ENCODE results near the gene KCTD13.
"Not testable (repeated sequence)": the region's sequence is repeated elsewhere in the genome, so short reads cannot be mapped to it uniquely, and the experiment has no call there.

KCTD13 gene

DNA sequence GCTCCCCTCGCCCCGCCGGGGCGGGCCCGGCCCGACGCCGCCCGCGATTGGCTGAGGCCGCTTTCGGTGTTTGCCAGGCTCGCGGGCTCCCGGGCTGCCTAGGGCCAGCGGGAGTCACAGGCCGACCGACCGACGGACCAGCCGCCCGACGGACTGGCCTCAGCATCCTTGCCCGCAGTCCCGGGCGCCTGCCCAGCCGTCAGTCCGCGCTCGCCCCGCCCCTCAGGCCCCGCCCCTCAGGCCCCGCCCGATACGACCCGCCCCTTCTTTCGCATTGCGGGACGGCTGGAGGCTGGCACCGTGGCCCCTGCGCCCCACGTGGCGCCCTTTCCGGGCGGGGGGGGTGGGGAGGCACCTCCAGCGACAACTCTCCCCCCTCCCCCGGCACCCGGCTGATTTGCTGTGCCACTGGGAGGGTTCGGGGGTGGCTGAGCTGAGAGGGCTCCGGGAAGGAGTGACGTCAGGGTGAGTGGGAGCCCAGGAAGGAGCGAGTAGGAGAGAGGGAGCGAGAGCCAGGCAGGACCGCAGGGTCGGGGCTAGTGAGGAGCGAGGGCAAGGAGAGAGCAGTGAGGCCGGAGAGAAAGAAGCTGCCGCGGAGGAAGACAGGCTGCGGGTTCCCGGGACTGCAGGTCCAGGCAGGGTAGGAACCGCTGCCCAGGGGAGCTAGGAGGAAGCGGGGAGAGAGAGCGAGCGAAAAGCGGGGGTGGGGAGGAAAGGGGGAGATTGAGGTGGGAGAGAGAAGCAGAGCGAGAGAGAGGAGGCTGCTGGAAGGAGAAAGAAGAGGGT, 25.7 kb downstream of the KCTD13 start, which contains the start of gene ASPHD1:
Gene ASPHD1, plus strand, starts transcription at position 387 of the 786 bp plus-strand sequence. CDS start 484 bp downstream, outside the sequence.
- Histone ChIP-seq H3K27me3 (ENCODE audit: control insufficient read depth, insufficient read depth, low read length) (peaks cover 13% of the 10 kb centered on the region), H3K4me1 (ENCODE audit: control insufficient read depth, insufficient read depth, low read length) (peaks cover 19% of the 10 kb centered on the region), H3K4me3 (ENCODE audit: low read length) (peak within 1 kb of the TSS; percentile 71), H3K9me3 (ENCODE audit: control insufficient read depth, low read length) (no peaks in the 10 kb centered on the region), H3K9ac (ENCODE audit: low read length) (peak within 1 kb of the TSS; percentile 74), H3K36me3 (ENCODE audit: control insufficient read depth, insufficient read depth, low read length) (no peaks in the 10 kb centered on the region)

DNA sequence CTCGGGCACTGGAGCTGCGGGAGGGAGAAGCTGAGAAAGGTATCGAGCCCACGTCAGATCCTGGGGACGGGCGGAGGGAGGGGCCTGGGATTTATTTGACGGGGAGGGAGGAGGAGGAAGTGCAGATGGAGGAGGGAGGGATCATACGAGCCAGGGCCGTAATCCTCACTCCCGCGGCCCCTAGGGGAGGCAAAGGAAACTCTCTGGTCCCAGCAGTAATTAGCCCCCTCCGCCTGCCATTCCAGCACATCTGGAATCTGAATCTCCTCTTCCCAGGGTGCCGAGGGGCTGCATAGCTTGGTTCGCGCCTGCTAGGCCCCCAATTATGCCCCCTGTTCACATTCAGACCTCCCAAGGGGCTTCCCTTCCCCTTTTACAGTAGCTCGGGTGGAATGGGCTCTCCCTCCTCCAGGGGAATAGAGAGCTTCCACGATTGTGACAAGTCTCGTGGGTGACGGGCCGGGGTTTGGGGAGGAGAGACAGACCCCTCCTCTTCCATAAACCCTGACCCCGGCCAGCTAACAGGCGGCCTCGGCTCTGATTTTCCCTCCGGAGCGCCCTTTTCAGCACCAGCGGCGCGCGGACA, 26.4 kb downstream of the KCTD13 start, which contains the start of gene SEZ6L2:
Gene SEZ6L2, minus strand, starts transcription at position 35 of the 586 bp plus-strand sequence. CDS start 531 bp downstream, outside the sequence.
- H3K4me3 ChIP-seq (ENCODE audit: low read length): peak within 1 kb of the TSS; percentile 71
- no peaks in the 10 kb centered on the region for H3K9me3 ChIP-seq (ENCODE audit: control insufficient read depth, low read length)
- peaks cover 13% of the 10 kb centered on the region for H3K27me3 ChIP-seq (ENCODE audit: control insufficient read depth, insufficient read depth, low read length)
- no peaks in the 10 kb centered on the region for H3K36me3 ChIP-seq (ENCODE audit: control insufficient read depth, insufficient read depth, low read length)
- peak within 1 kb of the TSS; percentile 74 for H3K9ac ChIP-seq (ENCODE audit: low read length)
- peaks cover 19% of the 10 kb centered on the region for H3K4me1 ChIP-seq (ENCODE audit: control insufficient read depth, insufficient read depth, low read length)

- Histone ChIP-seq H3K36me3 (ENCODE audit: control insufficient read depth, insufficient read depth, low read length) (no peaks in the 10 kb centered on the region), H3K4me1 (ENCODE audit: control insufficient read depth, insufficient read depth, low read length) (peaks cover 19% of the 10 kb centered on the region), H3K9me3 (ENCODE audit: control insufficient read depth, low read length) (no peaks in the 10 kb centered on the region), H3K9ac (ENCODE audit: low read length) (peak overlapping the region; percentile 64), H3K4me3 (ENCODE audit: low read length) (no peak overlapping the region), H3K27me3 (ENCODE audit: control insufficient read depth, insufficient read depth, low read length) (peaks cover 13% of the 10 kb centered on the region)
Measured at GRCh38 chr16:29898804-29899515, 27.1 kb downstream of the KCTD13 start.

DNA sequence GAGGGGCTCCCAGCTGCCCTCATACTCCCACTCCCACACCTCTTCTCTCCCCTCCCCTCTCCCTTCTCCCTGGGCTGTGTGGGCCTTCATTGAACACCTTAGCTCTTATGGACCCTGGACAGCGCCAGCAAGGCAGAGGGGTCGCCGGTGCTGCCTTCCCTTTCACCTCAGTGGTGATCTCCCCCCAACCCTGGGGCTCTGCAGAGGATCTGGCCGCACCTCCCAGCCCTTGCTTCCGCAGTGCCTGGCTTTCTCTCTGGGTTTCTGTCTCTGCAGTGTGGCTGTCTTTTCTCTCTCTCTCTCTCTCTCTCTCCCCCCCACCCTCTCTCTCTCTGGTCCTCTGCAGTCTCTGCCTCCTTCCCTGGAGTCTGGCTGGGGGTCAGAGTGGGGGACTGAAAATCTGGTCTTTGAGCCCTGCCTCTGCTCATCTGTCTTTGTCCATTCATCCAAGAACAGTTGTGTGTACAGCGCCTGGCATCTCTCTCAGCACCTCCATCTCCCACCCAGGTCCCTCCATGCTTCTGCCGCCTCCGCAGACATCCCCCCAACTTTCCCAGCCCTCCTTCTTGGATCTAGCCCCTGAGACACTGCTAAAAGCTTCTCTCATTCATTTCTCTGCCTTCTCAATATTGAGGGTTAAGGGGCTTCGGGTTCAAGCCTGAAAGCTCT, 27.8 kb downstream of the KCTD13 start:
- peaks cover 19% of the 10 kb centered on the region for H3K4me1 ChIP-seq (ENCODE audit: control insufficient read depth, insufficient read depth, low read length)
- no peaks in the 10 kb centered on the region for H3K9me3 ChIP-seq (ENCODE audit: control insufficient read depth, low read length)
- peak overlapping the region; percentile 64 for H3K9ac ChIP-seq (ENCODE audit: low read length)
- no peak overlapping the region for H3K4me3 ChIP-seq (ENCODE audit: low read length)
- H3K27me3 ChIP-seq (ENCODE audit: control insufficient read depth, insufficient read depth, low read length): peaks cover 13% of the 10 kb centered on the region
- H3K36me3 ChIP-seq (ENCODE audit: control insufficient read depth, insufficient read depth, low read length): no peaks in the 10 kb centered on the region

DNA sequence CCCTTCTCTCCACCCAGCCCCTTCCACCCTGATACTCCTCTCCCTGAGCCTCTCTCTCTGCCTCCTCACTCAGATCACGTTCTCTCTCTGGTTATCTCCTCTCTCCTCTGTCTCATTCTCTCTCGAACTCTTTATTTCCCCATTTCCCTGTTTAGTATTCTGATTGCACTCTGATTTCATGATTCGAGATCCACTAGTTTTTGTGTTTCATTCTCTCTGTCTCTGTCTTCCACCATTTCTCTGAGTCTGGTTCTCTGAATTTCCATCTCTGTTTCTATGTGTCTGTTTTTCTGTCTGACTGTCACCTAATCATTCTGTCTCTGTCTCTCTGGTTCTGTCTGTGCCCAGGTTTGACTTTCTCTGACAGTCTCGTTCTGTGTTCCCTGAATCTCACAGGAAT, 28.7 kb downstream of the KCTD13 start:
- peaks cover 19% of the 10 kb centered on the region for H3K4me1 ChIP-seq (ENCODE audit: control insufficient read depth, insufficient read depth, low read length)
- no peak overlapping the region for H3K9ac ChIP-seq (ENCODE audit: low read length)
- H3K27me3 ChIP-seq (ENCODE audit: control insufficient read depth, insufficient read depth, low read length): peaks cover 13% of the 10 kb centered on the region
- no peaks in the 10 kb centered on the region for H3K36me3 ChIP-seq (ENCODE audit: control insufficient read depth, insufficient read depth, low read length)
- no peaks in the 10 kb centered on the region for H3K9me3 ChIP-seq (ENCODE audit: control insufficient read depth, low read length)
- no peak overlapping the region for H3K4me3 ChIP-seq (ENCODE audit: low read length)

DNA sequence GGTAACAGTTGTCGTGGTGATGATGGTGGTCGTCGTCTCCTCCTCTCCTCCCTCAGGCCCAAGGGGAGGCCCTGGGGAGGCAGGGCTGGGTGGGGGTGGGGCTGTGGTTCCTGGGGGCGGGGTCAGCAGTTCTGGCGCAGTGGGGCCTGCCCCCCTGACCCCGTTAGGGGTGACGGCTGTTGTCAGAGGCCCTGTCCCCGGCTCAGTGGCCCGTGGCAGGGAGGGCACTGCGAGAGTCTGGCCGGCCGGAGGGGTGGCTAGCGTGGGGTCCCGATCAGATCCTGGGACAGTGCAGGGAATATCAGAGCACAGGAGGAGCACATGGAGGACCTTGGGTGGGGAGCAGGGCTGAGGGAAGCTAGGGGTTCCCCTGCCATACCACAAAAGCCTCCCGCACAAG, 29.2 kb downstream of the KCTD13 start:
- H3K4me3 ChIP-seq (ENCODE audit: low read length): no peak overlapping the region
- H3K9me3 ChIP-seq (ENCODE audit: control insufficient read depth, low read length): no peaks in the 10 kb centered on the region
- H3K36me3 ChIP-seq (ENCODE audit: control insufficient read depth, insufficient read depth, low read length): no peaks in the 10 kb centered on the region
- H3K27me3 ChIP-seq (ENCODE audit: control insufficient read depth, insufficient read depth, low read length): peaks cover 13% of the 10 kb centered on the region
- no peak overlapping the region for H3K9ac ChIP-seq (ENCODE audit: low read length)
- peaks cover 19% of the 10 kb centered on the region for H3K4me1 ChIP-seq (ENCODE audit: control insufficient read depth, insufficient read depth, low read length)

- Histone ChIP-seq H3K9ac (ENCODE audit: low read length) (no peak overlapping the region), H3K4me1 (ENCODE audit: control insufficient read depth, insufficient read depth, low read length) (peaks cover under 1% of the 10 kb centered on the region), H3K9me3 (ENCODE audit: control insufficient read depth, low read length) (no peaks in the 10 kb centered on the region), H3K4me3 (ENCODE audit: low read length) (no peak overlapping the region), H3K36me3 (ENCODE audit: control insufficient read depth, insufficient read depth, low read length) (no peaks in the 10 kb centered on the region), H3K27me3 (ENCODE audit: control insufficient read depth, insufficient read depth, low read length) (peaks cover 13% of the 10 kb centered on the region)
Measured at GRCh38 chr16:29894352-29894751, 31.7 kb downstream of the KCTD13 start.

DNA sequence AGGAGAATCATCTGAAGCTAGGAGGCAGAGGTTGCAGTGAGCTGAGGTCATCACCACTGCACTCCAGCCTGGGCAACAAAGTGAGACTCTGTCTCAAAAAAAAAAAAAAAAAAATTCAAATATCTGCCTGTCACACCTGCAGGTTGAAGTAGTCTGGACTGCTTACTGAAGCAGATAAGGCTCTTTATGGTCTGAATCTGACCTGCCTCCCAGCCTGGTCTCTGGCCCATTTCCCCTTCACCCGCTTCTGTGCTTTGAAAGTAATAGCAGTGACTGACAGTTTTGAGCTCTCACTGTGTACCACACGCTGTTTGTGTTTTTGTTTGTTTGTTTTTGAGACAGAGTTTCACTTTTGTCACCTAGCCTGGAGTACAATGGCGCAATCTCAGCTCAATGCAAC, 32.5 kb downstream of the KCTD13 start:
- Histone ChIP-seq H3K4me1 (ENCODE audit: control insufficient read depth, insufficient read depth, low read length) (no peaks in the 10 kb centered on the region), H3K4me3 (ENCODE audit: low read length) (no peak overlapping the region), H3K9ac (ENCODE audit: low read length) (no peak overlapping the region), H3K9me3 (ENCODE audit: control insufficient read depth, low read length) (no peaks in the 10 kb centered on the region), H3K36me3 (ENCODE audit: control insufficient read depth, insufficient read depth, low read length) (no peaks in the 10 kb centered on the region), H3K27me3 (ENCODE audit: control insufficient read depth, insufficient read depth, low read length) (peaks cover 10% of the 10 kb centered on the region)

- Histone ChIP-seq H3K27me3 (ENCODE audit: control insufficient read depth, insufficient read depth, low read length) (no peaks in the 10 kb centered on the region), H3K36me3 (ENCODE audit: control insufficient read depth, insufficient read depth, low read length) (no peaks in the 10 kb centered on the region), H3K9ac (ENCODE audit: low read length) (no peak overlapping the region), H3K9me3 (ENCODE audit: control insufficient read depth, low read length) (no peaks in the 10 kb centered on the region), H3K4me1 (ENCODE audit: control insufficient read depth, insufficient read depth, low read length) (no peaks in the 10 kb centered on the region), H3K4me3 (ENCODE audit: low read length) (no peak overlapping the region)
Measured at GRCh38 chr16:29892458-29892813, 33.6 kb downstream of the KCTD13 start.

- no peak overlapping the region for H3K9ac ChIP-seq (ENCODE audit: low read length)
- H3K4me1 ChIP-seq (ENCODE audit: control insufficient read depth, insufficient read depth, low read length): no peaks in the 10 kb centered on the region
- no peak overlapping the region for H3K4me3 ChIP-seq (ENCODE audit: low read length)
- H3K9me3 ChIP-seq (ENCODE audit: control insufficient read depth, low read length): no peaks in the 10 kb centered on the region
- H3K27me3 ChIP-seq (ENCODE audit: control insufficient read depth, insufficient read depth, low read length): no peaks in the 10 kb centered on the region
- H3K36me3 ChIP-seq (ENCODE audit: control insufficient read depth, insufficient read depth, low read length): no peaks in the 10 kb centered on the region
Measured at GRCh38 chr16:29891525-29892457, 34.2 kb downstream of the KCTD13 start.

GRCh38 chr16:29889372-29889771, 36.7 kb downstream of the KCTD13 start:
- H3K36me3 ChIP-seq (ENCODE audit: control insufficient read depth, insufficient read depth, low read length); H3K4me1 ChIP-seq (ENCODE audit: control insufficient read depth, insufficient read depth, low read length); H3K27me3 ChIP-seq (ENCODE audit: control insufficient read depth, insufficient read depth, low read length); H3K9ac ChIP-seq (ENCODE audit: low read length); H3K4me3 ChIP-seq (ENCODE audit: low read length); H3K9me3 ChIP-seq (ENCODE audit: control insufficient read depth, low read length): not testable (repeated sequence)
